K562 (cell line): Measurements from ENCODE around the gene WASL. TPM values are rescaled to one million over a fixed set of nuclear protein-coding genes. Genes with fewer than 3 reads are reported as not detected.

Experiments used
- ARNT ChIP-seq, 2 experiments: fragments of 450-650 bp; IDR thresholded peaks; 2 replicates each; pipeline ENCODE4 v1.6.1; 2016; ENCODE audit warnings: mild to moderate bottlenecking in 1 of 2
- BCL6 ChIP-seq: fragments of 250-450 bp; sonication (Bioruptor Pico); IDR thresholded peaks from 2 replicates; pipeline ENCODE4 v1.4.0; 2020
- BMI1 ChIP-seq: fragments of 150-350 bp; IDR thresholded peaks from 2 replicates; pipeline ENCODE4 v1.6.1; 2014; ENCODE audit warnings: low read length
- JUND ChIP-seq, 2 experiments: IDR thresholded peaks; 2 replicates in 1 of 2; 3 replicates in 1 of 2; pipeline ENCODE4 v1.6.1; 2011; ENCODE audit warnings: borderline replicate concordance in 2 of 2, low read depth in 2 of 2, low read length in 2 of 2, improper control_type of control experiment in 1 of 2, missing biosample characterization in 1 of 2, missing genetic modification characterization in 1 of 2, missing genetic modification reagents in 1 of 2
- KDM1A ChIP-seq, 2 experiments: fragments of 450-650 bp; IDR thresholded peaks; 2 replicates each; pipeline ENCODE4 v1.6.1; 2016; ENCODE audit warnings: mild to moderate bottlenecking in 2 of 2
- MAFG ChIP-seq: fragments of 450-650 bp; conservative IDR thresholded peaks from 2 replicates; pipeline ENCODE4 v1.6.1; 2016; ENCODE audit warnings: missing genetic modification characterization, missing compliant biosample characterization
- MEIS2 ChIP-seq: fragments of 450-650 bp; IDR thresholded peaks from 2 replicates; pipeline ENCODE4 v1.6.1; 2014; ENCODE audit warnings: mild to moderate bottlenecking; ENCODE audit not compliant: partially characterized antibody
- NCOA6 ChIP-seq: fragments of 450-650 bp; IDR thresholded peaks from 2 replicates; pipeline ENCODE4 v1.6.1; 2017; ENCODE audit warnings: mild to moderate bottlenecking
- NONO ChIP-seq, 2 experiments: fragments of 200-400 bp in 1 of 2; fragments of 450-650 bp in 1 of 2; formaldehyde crosslinking in 1 of 2; IDR thresholded peaks; 2 replicates each; pipeline ENCODE4 v1.6.1; 2017; ENCODE audit warnings: low read depth in 2 of 2, mild to moderate bottlenecking in 2 of 2, moderate library complexity in 2 of 2, low read length in 1 of 2
- RAD21 ChIP-seq, 2 experiments: fragments of 250-450 bp in 1 of 2; fragments of 450-650 bp in 1 of 2; sonication (Bioruptor Pico) in 1 of 2; formaldehyde crosslinking in 1 of 2; IDR thresholded peaks in 1 of 2; conservative IDR thresholded peaks in 1 of 2; 2 replicates each; pipeline versions ENCODE4 v1.4.0 to v1.8.0; 2020 to 2022; ENCODE audit warnings: mild to moderate bottlenecking in 2 of 2, moderate library complexity in 1 of 2
- RCOR1 ChIP-seq, 2 experiments: IDR thresholded peaks; 2 replicates each; pipeline ENCODE4 v1.6.1; 2012; ENCODE audit warnings: low read depth in 2 of 2, low read length in 2 of 2, borderline replicate concordance in 1 of 2, improper control_type of control experiment in 1 of 2
- RFX5 ChIP-seq: IDR thresholded peaks from 2 replicates; pipeline ENCODE4 v1.6.1; 2011; ENCODE audit warnings: low read depth, mild to moderate bottlenecking, improper control_type of control experiment, low read length
- TEAD4 ChIP-seq, 2 experiments: sonication (generic) in 1 of 2; formaldehyde crosslinking in 1 of 2; IDR thresholded peaks; 2 replicates each; pipeline versions ENCODE4 v1.6.1 to v1.8.0; 2012 to 2022; ENCODE audit warnings: borderline replicate concordance in 1 of 2, inconsistent platforms in 1 of 2, low read length in 1 of 2, mild to moderate bottlenecking in 1 of 2, missing genetic modification reagents in 1 of 2
- ZNF174 ChIP-seq: fragments of 250-450 bp; sonication (Bioruptor Pico); IDR thresholded peaks from 2 replicates; pipeline ENCODE4 v1.4.0; 2020; ENCODE audit warnings: mild to moderate bottlenecking
- ZNF316 ChIP-seq: fragments of 450-650 bp; IDR thresholded peaks from 2 replicates; pipeline ENCODE4 v1.6.1; 2016
- ZNF57 ChIP-seq: fragments of 450-650 bp; formaldehyde crosslinking; IDR thresholded peaks from 2 replicates; pipeline ENCODE4 v1.4.0; 2020; ENCODE audit warnings: mild to moderate bottlenecking, moderate library complexity
- polyA plus RNA-seq, 8 experiments: library from polyadenylated mRNA; depleted of rRNA in 4 of 8; stranded (reverse) in 5 of 8; unstranded in 3 of 8; fragments of >200 nt; fragmentation: Nextera tagmentation in 2 of 8; fragmentation: Illumina TruSeq in 1 of 8; extraction: Ambion mirVana in 2 of 8; extraction: Trizol in 1 of 8; gene quantifications; 2 replicates each; pipeline versions ENCODE4 v1.2.1 to v1.2.3, GENCODE V29; 2011 to 2014; ENCODE audit warnings: inconsistent platforms in 1 of 8, missing spikeins in 1 of 8
- total RNA-seq, 7 experiments: library from RNA; depleted of rRNA in 6 of 7; stranded (reverse); fragments of >200 nt in 6 of 7; fragmentation: Illumina TruSeq in 2 of 7; extraction: Trizol in 2 of 7; gene quantifications; 2 replicates each; pipeline versions ENCODE4 v1.2.1 to v1.2.3, GENCODE V29; 2011 to 2021; ENCODE audit warnings: low replicate concordance in 1 of 7
- TF ChIP-seq, protein P1 (sequence below), 2 experiments: fragments of 450-650 bp in 1 of 2; sonication (generic) in 1 of 2; formaldehyde crosslinking in 1 of 2; IDR thresholded peaks in 1 of 2; conservative IDR thresholded peaks in 1 of 2; 2 replicates each; pipeline versions ENCODE4 v1.6.1 to v1.8.1; 2016 to 2023; ENCODE audit warnings: mild to moderate bottlenecking in 2 of 2, moderate library complexity in 2 of 2, inconsistent platforms in 1 of 2, missing genetic modification reagents in 1 of 2
- TF ChIP-seq, protein P2 (sequence below): fragments of 450-650 bp; IDR thresholded peaks from 2 replicates; pipeline ENCODE4 v1.6.1; 2016

Gene WASL
- total and polyA plus RNA-seq, 9 of the 15 experiments (the other 6 are each of a cell fraction or from before 2014, with no cell fraction given): 3.2 to 13.9 (median 8.3) TPM

- TF ChIP-seq MEIS2 (peak; percentile 85), NCOA6 (0 out of 2 replicates have a peak, but pooled peaks have one; percentile 42), BCL6 (CRISPR knock-in tag) (no peak), RAD21 (CRISPR knock-in tag; conservative IDR thresholded peaks at IDR 0.05 in 1 of 2, IDR thresholded peaks at IDR 0.05 in 1 of 2) (peak; percentile 87 to 91), JUND (IDR thresholded peaks at IDR 0.05; ENCODE audit: borderline replicate concordance, low read depth, low read length) (0 out of 2 replicates have a peak, but pooled peaks have one; percentile 6), JUND (tag; IDR thresholded peaks at IDR 0.05; ENCODE audit: borderline replicate concordance, low read depth, low read length) (no peak), NONO (IDR thresholded peaks at IDR 0.05; ENCODE audit: low read depth in 2 of 2, low read length in 1 of 2) (no peak), ZNF174 (CRISPR knock-in tag) (no peak), ZNF57 (CRISPR knock-in tag) (peak; percentile 93), RCOR1 (IDR thresholded peaks at IDR 0.05; ENCODE audit: borderline replicate concordance in 1 of 2, low read depth in 2 of 2, low read length in 2 of 2) (peak in 1 of 2 experiments; percentile 60; a peak in 1 of 4 replicates), MAFG (tag) (peak; percentile 86), ZNF316 (peak; percentile 79; the same call in 1 of the 2 replicates), KDM1A (IDR thresholded peaks at IDR 0.05) (peak; percentile 25 to 48; a peak in 2 of 4 replicates), ARNT (IDR thresholded peaks at IDR 0.05) (0 out of 4 replicates have a peak, but pooled peaks of 1 of the 2 experiments have one; percentile 51), TEAD4 (IDR thresholded peaks at IDR 0.05; ENCODE audit: low read length) (peak; percentile 60), TEAD4 (CRISPR knock-in tag; IDR thresholded peaks at IDR 0.05; ENCODE audit: borderline replicate concordance) (no peak), RFX5 (no peak), BMI1 (no peak)
- TF ChIP-seq, protein P1, sequence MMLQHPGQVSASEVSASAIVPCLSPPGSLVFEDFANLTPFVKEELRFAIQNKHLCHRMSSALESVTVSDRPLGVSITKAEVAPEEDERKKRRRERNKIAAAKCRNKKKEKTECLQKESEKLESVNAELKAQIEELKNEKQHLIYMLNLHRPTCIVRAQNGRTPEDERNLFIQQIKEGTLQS (IDR thresholded peaks at IDR 0.05): peak; percentile 50; the same call in 1 of the 2 replicates
- TF ChIP-seq, protein P1 (CRISPR knock-in tag; conservative IDR thresholded peaks at IDR 0.05): 0 out of 2 replicates have a peak, but pooled peaks have one; percentile 33
- TF ChIP-seq, protein P2, sequence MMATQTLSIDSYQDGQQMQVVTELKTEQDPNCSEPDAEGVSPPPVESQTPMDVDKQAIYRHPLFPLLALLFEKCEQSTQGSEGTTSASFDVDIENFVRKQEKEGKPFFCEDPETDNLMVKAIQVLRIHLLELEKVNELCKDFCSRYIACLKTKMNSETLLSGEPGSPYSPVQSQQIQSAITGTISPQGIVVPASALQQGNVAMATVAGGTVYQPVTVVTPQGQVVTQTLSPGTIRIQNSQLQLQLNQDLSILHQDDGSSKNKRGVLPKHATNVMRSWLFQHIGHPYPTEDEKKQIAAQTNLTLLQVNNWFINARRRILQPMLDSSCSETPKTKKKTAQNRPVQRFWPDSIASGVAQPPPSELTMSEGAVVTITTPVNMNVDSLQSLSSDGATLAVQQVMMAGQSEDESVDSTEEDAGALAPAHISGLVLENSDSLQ: peak; percentile 80
- TF ChIP-seq, all 486 proteins: peak for 41
Measured at GRCh38 chr7:123797673-123798531, 49.1 kb upstream of the WASL start (continued).
